OCI-LY3 (cell line): ENCODE results near the gene CNTN1.
A peak's percentile ranks its signal among the peaks of the same experiment; 100 is the strongest.

Experiments used
- H2AFZ ChIP-seq: fragments of 200-600, 300-600 bp; shearing (Covaris generic); 2 replicates; pipeline ENCODE4 v1.6.0; 2014; ENCODE audit warnings: antibody characterized with exemption, low read depth, low read length
- H3K27ac ChIP-seq: fragments of 200-600, 300-600 bp; sonication (generic); 2 replicates; pipeline ENCODE4 v1.5.1; 2014; ENCODE audit warnings: mild to moderate bottlenecking, low read length, moderate library complexity, mixed read lengths
- H3K27me3 ChIP-seq: fragments of 200-600, 300-600 bp; sonication (generic); 2 replicates; pipeline ENCODE4 v1.6.1; 2014; ENCODE audit warnings: low read depth, low read length, mixed read lengths
- H3K36me3 ChIP-seq: fragments of 200-600, 300-600 bp; sonication (generic); replicated peaks from 2 replicates; pipeline ENCODE3; 2014; ENCODE audit warnings: low read depth, low read length, mixed read lengths
- H3K4me1 ChIP-seq: fragments of 300-600, 200-600 bp; sonication (generic); 2 replicates; pipeline ENCODE4 v1.6.1; 2014; ENCODE audit warnings: low read length, mixed read lengths
- H3K4me2 ChIP-seq: fragments of 200-600, 300-600 bp; sonication (generic); 2 replicates; pipeline ENCODE4 v1.6.1; 2014; ENCODE audit warnings: low read length, mixed read lengths
- H3K4me3 ChIP-seq: fragments of 300-600, 200-600 bp; sonication (generic); 2 replicates; pipeline ENCODE4 v1.5.1; 2014; ENCODE audit warnings: antibody characterized with exemption, mild to moderate bottlenecking, low read length, moderate library complexity
- H3K79me2 ChIP-seq: fragments of 300-600, 200-600 bp; shearing (Covaris generic); 2 replicates; pipeline ENCODE4 v1.6.1; 2014; ENCODE audit warnings: mild to moderate bottlenecking, low read length, mixed read lengths
- H3K9ac ChIP-seq: fragments of 300-600, 200-600 bp; shearing (Covaris generic); 2 replicates; pipeline ENCODE4 v1.6.0; 2014; ENCODE audit warnings: mild to moderate bottlenecking, low read length, moderate library complexity
- H3K9me3 ChIP-seq: fragments of 200-600, 300-600 bp; shearing (Covaris generic); 2 replicates; pipeline ENCODE4 v1.6.1; 2014; ENCODE audit warnings: low read length, mixed read lengths; ENCODE audit not compliant: insufficient read depth
- H4K20me1 ChIP-seq: fragments of 200-600, 300-600 bp; sonication (generic); 2 replicates; pipeline ENCODE4 v1.6.1; 2016; ENCODE audit warnings: low read length, mixed read lengths; ENCODE audit not compliant: insufficient read depth
- EZH2phosphoT487 ChIP-seq: fragments of 200-600 bp; shearing (Covaris generic); IDR thresholded peaks from 2 replicates; pipeline ENCODE4 v1.6.1; 2018; ENCODE audit warnings: antibody characterized with exemption, mixed run types, low read depth
- TF ChIP-seq, protein P1 (sequence below): fragments of 200-600, 300-600 bp; sonication (generic); IDR thresholded peaks from 2 replicates; pipeline ENCODE4 v1.5.1; 2014; ENCODE audit warnings: antibody characterized with exemption, low read length, low read depth

CNTN1 gene

DNA sequence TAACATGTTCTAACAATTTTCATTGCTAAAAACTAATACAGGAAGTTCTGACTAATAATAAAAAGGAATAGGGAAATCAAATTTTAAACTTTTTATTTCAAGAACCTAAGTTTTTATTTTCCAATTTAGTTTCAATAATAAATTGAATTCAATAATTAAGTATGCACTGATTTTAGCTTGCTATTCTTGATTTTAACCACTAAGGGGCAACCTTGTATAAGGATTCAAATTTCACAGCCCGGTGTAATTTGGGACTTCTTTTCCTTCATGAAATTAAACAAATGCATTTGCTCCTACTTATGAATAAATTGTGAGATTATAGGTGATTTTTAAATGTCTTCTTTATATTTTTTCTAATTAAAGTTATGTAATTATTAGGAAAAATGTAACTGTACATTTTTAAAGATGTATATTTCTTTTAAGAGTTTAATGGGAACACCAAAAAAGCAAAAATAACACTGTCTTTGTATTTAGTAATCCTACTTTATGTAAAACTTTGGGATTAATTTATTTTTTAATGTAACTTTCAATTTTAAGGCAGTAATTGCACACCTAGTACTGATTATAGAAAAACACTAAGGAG is 254.5 kb downstream of the CNTN1 start:
- no peaks in the 10 kb centered on the region for H3K79me2 ChIP-seq
- no peak overlapping the region for H2AFZ ChIP-seq
- no peak overlapping the region for H3K4me2 ChIP-seq
- H3K27ac ChIP-seq = no peak overlapping the region
- H3K9ac ChIP-seq = no peak overlapping the region
- no peaks in the 10 kb centered on the region for H3K27me3 ChIP-seq
- no peaks in the 10 kb centered on the region for H4K20me1 ChIP-seq
- no peaks in the 10 kb centered on the region for H3K36me3 ChIP-seq
- H3K9me3 ChIP-seq = no peaks in the 10 kb centered on the region
- TF ChIP-seq EZH2phosphoT487 = no peak
- TF ChIP-seq, protein P1, sequence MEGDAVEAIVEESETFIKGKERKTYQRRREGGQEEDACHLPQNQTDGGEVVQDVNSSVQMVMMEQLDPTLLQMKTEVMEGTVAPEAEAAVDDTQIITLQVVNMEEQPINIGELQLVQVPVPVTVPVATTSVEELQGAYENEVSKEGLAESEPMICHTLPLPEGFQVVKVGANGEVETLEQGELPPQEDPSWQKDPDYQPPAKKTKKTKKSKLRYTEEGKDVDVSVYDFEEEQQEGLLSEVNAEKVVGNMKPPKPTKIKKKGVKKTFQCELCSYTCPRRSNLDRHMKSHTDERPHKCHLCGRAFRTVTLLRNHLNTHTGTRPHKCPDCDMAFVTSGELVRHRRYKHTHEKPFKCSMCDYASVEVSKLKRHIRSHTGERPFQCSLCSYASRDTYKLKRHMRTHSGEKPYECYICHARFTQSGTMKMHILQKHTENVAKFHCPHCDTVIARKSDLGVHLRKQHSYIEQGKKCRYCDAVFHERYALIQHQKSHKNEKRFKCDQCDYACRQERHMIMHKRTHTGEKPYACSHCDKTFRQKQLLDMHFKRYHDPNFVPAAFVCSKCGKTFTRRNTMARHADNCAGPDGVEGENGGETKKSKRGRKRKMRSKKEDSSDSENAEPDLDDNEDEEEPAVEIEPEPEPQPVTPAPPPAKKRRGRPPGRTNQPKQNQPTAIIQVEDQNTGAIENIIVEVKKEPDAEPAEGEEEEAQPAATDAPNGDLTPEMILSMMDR = peak; percentile 72
- no peak overlapping the region for H3K4me3 ChIP-seq
- no peaks in the 10 kb centered on the region for H3K4me1 ChIP-seq

DNA sequence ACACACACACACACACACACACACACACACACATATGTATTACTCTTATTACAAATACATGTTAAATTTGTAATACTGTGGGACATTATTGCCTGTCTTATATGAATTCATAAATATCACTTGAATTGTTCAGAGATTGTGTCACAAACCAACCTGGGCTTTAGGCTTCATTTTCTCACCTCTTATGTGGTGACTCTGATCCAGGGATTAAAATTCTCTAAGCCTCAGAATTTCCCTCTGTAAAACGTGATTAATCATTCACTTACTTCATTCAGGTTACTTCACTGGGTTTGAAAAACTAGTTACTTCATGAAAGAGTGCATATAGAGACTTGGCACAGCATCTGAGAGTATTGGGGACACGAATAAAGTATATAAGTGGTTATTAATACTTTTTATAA is 255.6 kb downstream of the CNTN1 start:
- TF ChIP-seq EZH2phosphoT487 = no peak
- TF ChIP-seq, protein P1 = no peak
- no peaks in the 10 kb centered on the region for H3K36me3 ChIP-seq

DNA sequence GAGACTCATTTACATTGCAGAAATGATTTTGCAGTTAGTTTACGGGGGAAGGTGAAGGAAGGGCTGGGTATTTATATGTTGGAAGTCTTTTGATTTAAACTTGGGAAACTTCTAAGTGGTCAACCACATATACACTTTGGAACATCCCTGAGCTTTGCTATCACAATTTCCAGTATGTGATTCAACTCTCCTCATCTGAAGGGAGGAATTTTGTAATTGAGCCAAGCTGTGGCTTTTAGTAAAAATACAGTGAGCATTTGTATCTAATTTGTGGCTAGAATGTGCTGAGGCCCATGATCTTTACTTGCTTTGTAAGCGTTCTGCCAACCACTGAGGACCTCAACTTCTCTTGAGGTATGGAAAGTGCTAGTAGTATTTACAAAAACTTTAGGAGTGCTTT is 260.8 kb downstream of the CNTN1 start:
- Histone ChIP-seq H3K27ac (no peak overlapping the region), H3K36me3 (no peaks in the 10 kb centered on the region), H3K9me3 (no peaks in the 10 kb centered on the region), H4K20me1 (no peaks in the 10 kb centered on the region), H2AFZ (no peak overlapping the region), H3K79me2 (no peaks in the 10 kb centered on the region), H3K9ac (no peak overlapping the region), H3K4me2 (no peak overlapping the region), H3K4me3 (no peak overlapping the region), H3K4me1 (no peaks in the 10 kb centered on the region), H3K27me3 (no peaks in the 10 kb centered on the region)
- TF ChIP-seq, protein P1 = no peak

More for the DNA sequence above, 255.6 kb downstream of the CNTN1 start:
- no peak overlapping the region for H3K27ac ChIP-seq
- H3K4me2 ChIP-seq = no peak overlapping the region
- H3K9ac ChIP-seq = no peak overlapping the region
- H4K20me1 ChIP-seq = no peaks in the 10 kb centered on the region
- no peaks in the 10 kb centered on the region for H3K27me3 ChIP-seq
- H2AFZ ChIP-seq = no peak overlapping the region
- H3K4me1 ChIP-seq = no peaks in the 10 kb centered on the region
- no peaks in the 10 kb centered on the region for H3K79me2 ChIP-seq
- no peak overlapping the region for H3K4me3 ChIP-seq
- no peaks in the 10 kb centered on the region for H3K9me3 ChIP-seq

DNA sequence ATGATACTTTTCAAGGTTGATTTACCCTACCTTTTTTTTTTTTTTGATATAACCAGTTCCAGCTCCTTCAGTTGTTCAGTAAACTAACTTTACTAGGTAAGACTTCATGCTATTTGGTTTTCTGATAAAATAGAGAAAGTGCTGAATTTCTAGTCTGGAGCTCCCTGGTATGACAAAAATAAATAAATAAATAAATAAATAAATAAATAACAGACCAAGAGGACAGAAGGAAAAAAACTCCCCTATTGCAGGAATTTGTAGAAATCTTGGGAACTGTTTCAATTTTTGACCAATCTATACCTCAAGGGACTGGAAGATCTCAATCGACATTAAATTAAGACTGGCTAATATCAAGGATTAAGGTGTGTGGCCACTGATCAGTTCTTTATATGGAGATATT is 265.2 kb downstream of the CNTN1 start:
- Histone ChIP-seq H3K27ac (no peak overlapping the region), H3K27me3 (no peaks in the 10 kb centered on the region), H3K9ac (no peak overlapping the region), H3K4me3 (no peak overlapping the region), H3K36me3 (no peaks in the 10 kb centered on the region), H4K20me1 (no peaks in the 10 kb centered on the region), H3K9me3 (no peaks in the 10 kb centered on the region), H3K79me2 (no peaks in the 10 kb centered on the region), H2AFZ (no peak overlapping the region), H3K4me1 (no peaks in the 10 kb centered on the region), H3K4me2 (no peak overlapping the region)
- TF ChIP-seq, protein P1 = no peak
- TF ChIP-seq EZH2phosphoT487 = no peak
